GM12878 (cell line): Measurements from ENCODE around the gene AP1M1. TPM values are rescaled to one million over a fixed set of nuclear protein-coding genes. Genes with fewer than 3 reads are reported as not detected.

Experiments used
- ATAC-seq: fragments of 200-7000 bp; cut with Tn5 transposase; 3 replicates; pipeline ENCODE4 v1.9.1; 2020; ENCODE audit warnings: mild to moderate bottlenecking, moderate library complexity
- BruUV-seq: library from RNA; stranded (reverse); fragments of 400-500 nt; replicated peaks from 2 replicates; lab custom pipeline; 2021; lab: Mats Ljungman, UMichigan
- CTCF ChIA-PET: fragments of 300-600 bp; sonication (Branson Sonifier 250); formaldehyde crosslinking; extraction: SDS; loops from one replicate; lab custom pipeline; 2021; ENCODE audit warnings: inconsistent platforms; lab: Yijun Ruan, JAX
- POLR2A ChIA-PET: fragments of 350-600 bp; formaldehyde crosslinking; extraction: SDS; loops from one replicate; lab custom pipeline; 2021; ENCODE audit warnings: inconsistent platforms; lab: Charles Lee
- RAD21 ChIA-PET: fragments of 300-600 bp; sonication (Branson Sonifier 250); formaldehyde crosslinking; loops from one replicate; lab custom pipeline; 2023; ENCODE audit warnings: antibody characterized with exemption; ENCODE audit not compliant: unreplicated experiment; lab: Charles Lee
- SMC1A ChIA-PET: fragments of 300-600 bp; sonication (Branson Sonifier 250); formaldehyde crosslinking; loops from one replicate; lab custom pipeline; 2023; ENCODE audit not compliant: unreplicated experiment, uncharacterized antibody; lab: Charles Lee
- DNase-seq: peaks from one replicate; pipeline ENCODE4 v3.0.0-alpha.2; 2011; ENCODE audit warnings: low read depth, low spot score
- FAIRE-seq: peaks from 3 replicates; lab custom pipeline; 2011; peaks lifted over from hg19 to GRCh38; lab: Jason Lieb, UNC
- H2AFZ ChIP-seq: 2 replicates; pipeline ENCODE4 v1.6.0; 2011; ENCODE audit warnings: low read depth, low read length, control low read depth; ENCODE audit not compliant: control insufficient read depth
- H3K27ac ChIP-seq: 2 replicates; pipeline ENCODE4 v1.5.1; 2011; ENCODE audit warnings: control low read depth; ENCODE audit not compliant: control insufficient read depth, insufficient read depth
- H3K27me3 ChIP-seq, 2 experiments: replicated peaks in 1 of 2; 2 replicates each; pipeline versions ENCODE4 v1.6.0 to v1.6.1; 2011; ENCODE audit warnings: low read length in 1 of 2; ENCODE audit not compliant: control insufficient read depth in 2 of 2, insufficient read depth in 2 of 2
- H3K36me3 ChIP-seq, 2 experiments: 2 replicates each; pipeline ENCODE4 v1.5.1; 2011; ENCODE audit warnings: low read length in 1 of 2; ENCODE audit not compliant: control insufficient read depth in 2 of 2, insufficient read depth in 2 of 2
- H3K4me1 ChIP-seq: 2 replicates; pipeline ENCODE4 v1.6.1; 2011; ENCODE audit warnings: mild to moderate bottlenecking, low read length, moderate library complexity, mixed read lengths; ENCODE audit not compliant: control insufficient read depth, insufficient read depth
- H3K4me2 ChIP-seq: 2 replicates; pipeline ENCODE4 v1.6.0; 2011; ENCODE audit warnings: control low read depth; ENCODE audit not compliant: control insufficient read depth, insufficient read depth
- H3K4me3 ChIP-seq: fragments of 200-600 bp; sonication (generic); 2 replicates; pipeline ENCODE4 v1.5.1; 2016
- H3K79me2 ChIP-seq: 2 replicates; pipeline ENCODE4 v1.6.0; 2011; ENCODE audit warnings: low read length; ENCODE audit not compliant: control insufficient read depth, insufficient read depth
- H3K9ac ChIP-seq: 2 replicates; pipeline ENCODE4 v1.8.0; 2011; ENCODE audit warnings: low read length, control low read depth, mixed read lengths; ENCODE audit not compliant: control insufficient read depth, insufficient read depth
- H3K9me3 ChIP-seq: replicated peaks from 3 replicates; pipeline ENCODE4 v1.5.1; 2011; ENCODE audit warnings: mild to moderate bottlenecking, low read length; ENCODE audit not compliant: control insufficient read depth, insufficient read depth
- H4K20me1 ChIP-seq: 2 replicates; pipeline ENCODE4 v1.6.0; 2011; ENCODE audit not compliant: control insufficient read depth, insufficient read depth
- ASH2L ChIP-seq: fragments of 300-600, 200-600 bp; sonication (generic); IDR thresholded peaks from 2 replicates; pipeline ENCODE4 v1.6.1; 2017; ENCODE audit warnings: low read depth, mild to moderate bottlenecking, borderline replicate concordance
- CREB1 ChIP-seq: IDR thresholded peaks from 2 replicates; pipeline ENCODE4 v1.6.1; 2012; ENCODE audit warnings: low read depth, mild to moderate bottlenecking, inconsistent platforms
- EZH2 ChIP-seq: IDR thresholded peaks from 2 replicates; pipeline ENCODE4 v1.6.1; 2012; ENCODE audit warnings: low read depth, mild to moderate bottlenecking, control low read depth, inconsistent platforms, low read length, borderline replicate concordance; ENCODE audit not compliant: control insufficient read depth
- MYB ChIP-seq: fragments of 150-350 bp; IDR thresholded peaks from 2 replicates; pipeline ENCODE4 v1.6.1; 2014; ENCODE audit warnings: mild to moderate bottlenecking, low read depth, low read length, borderline replicate concordance
- NR2F1 ChIP-seq: fragments of 450-650 bp; conservative IDR thresholded peaks from 2 replicates; pipeline ENCODE4 v1.6.1; 2017; ENCODE audit warnings: mild to moderate bottlenecking
- PAX5 ChIP-seq: IDR thresholded peaks from 2 replicates; pipeline ENCODE4 v1.6.1; 2011; ENCODE audit warnings: low read depth, low read length, borderline replicate concordance
- WGBS: methylation state at CpG from one replicate; pipeline ENCODE4 v1.1.6; 2016; ENCODE audit warnings: low lambda C conversion rate; ENCODE audit not compliant: insufficient replicate concordance, insufficient coverage; ENCODE audit errors: missing lambda C conversion rate; 5-methylcytosine and 5-hydroxymethylcytosine counted together
- in situ Hi-C: fragments of 300-500 bp; cut with MboI; formaldehyde crosslinking; loops from 9 replicates; pipeline ENCODE4 v1.14.3; 2018; ENCODE audit warnings: mixed read lengths
- intact Hi-C: fragments of 100-400 bp; cut with micrococcal nuclease; formaldehyde crosslinking; loops from one replicate; pipeline ENCODE4 v1.14.2; 2022; ENCODE audit not compliant: unreplicated experiment
- polyA plus RNA-seq, 11 experiments: library from polyadenylated mRNA; depleted of rRNA in 4 of 11; unstranded in 6 of 11; stranded (reverse) in 5 of 11; fragments of >200 nt; fragmentation: Nextera tagmentation in 4 of 11; fragmentation: Illumina TruSeq in 1 of 11; extraction: Ambion mirVana in 4 of 11; extraction: Trizol in 1 of 11; gene quantifications; 1 replicate in 1 of 11; 2 replicates in 10 of 11; pipeline versions ENCODE4 v1.2.1 to v1.2.3, GENCODE V29; 2011 to 2016; ENCODE audit warnings: inconsistent platforms in 2 of 11, missing spikeins in 2 of 11, low read depth in 1 of 11
- total RNA-seq, 4 experiments: library from RNA; depleted of rRNA in 3 of 4; stranded (reverse); fragments of >200 nt in 3 of 4; fragmentation: Illumina TruSeq in 1 of 4; extraction: Trizol in 1 of 4; gene quantifications; 2 replicates each; pipeline versions ENCODE4 v1.2.1 to v1.2.3, GENCODE V29; 2013 to 2021
- TF ChIP-seq, protein P1 (sequence below): IDR thresholded peaks from 2 replicates; pipeline ENCODE4 v1.6.1; 2011; ENCODE audit warnings: mild to moderate bottlenecking, low read depth, low read length, moderate library complexity; ENCODE audit not compliant: insufficient replicate concordance

Gene AP1M1
- total and polyA plus RNA-seq, 10 of the 15 experiments (the other 5 are each of a cell fraction or from before 2014, with no cell fraction given): 1.0 to 116 (median 44.7) TPM

DNA sequence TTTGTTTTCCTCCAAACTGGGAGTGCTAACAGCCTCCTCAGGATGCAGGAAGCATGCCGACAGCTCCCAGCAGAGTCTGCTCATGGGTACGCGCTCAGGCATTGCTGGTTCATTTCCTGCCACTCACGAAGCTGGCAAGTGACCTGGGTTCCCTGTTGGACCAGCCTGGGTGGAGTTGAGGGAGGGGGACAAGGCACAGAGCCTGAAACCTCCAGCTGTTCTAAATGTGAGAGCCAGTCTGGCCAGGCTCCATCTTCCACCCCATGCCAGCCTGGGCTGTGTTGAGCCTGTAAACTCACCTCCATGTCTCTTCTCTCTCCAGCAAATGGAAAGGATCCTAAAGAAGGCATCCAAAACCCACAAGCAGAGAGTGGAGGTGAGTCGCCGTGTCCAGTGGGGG is 7.5 kb upstream of the AP1M1 start (continued):
- no peak for TF ChIP-seq CREB1
- TF ChIP-seq MYB: no peak
- TF ChIP-seq PAX5: no peak
- TF ChIP-seq ASH2L: no peak
- TF ChIP-seq, all 136 proteins: peak for 0

DNA sequence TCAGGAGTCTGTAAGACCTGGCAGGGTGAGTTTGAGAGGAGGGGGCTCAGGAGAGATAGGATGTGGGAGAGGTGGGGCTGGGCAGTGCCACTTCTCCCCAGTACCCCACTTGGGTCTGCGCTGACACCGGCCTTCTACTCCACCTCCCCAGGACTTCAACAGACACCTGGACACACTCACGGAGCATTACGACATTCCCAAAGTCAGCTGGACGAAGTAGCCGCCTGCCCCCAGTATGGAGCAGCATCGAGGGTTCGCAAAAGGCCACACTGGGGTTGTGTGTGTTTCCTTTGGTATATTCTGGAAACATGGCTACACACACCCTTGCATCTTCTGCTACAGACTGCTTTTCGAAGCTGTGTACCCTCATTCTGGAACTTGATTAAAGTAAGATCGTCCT is 7.0 kb upstream of the AP1M1 start:
- 98% methylated on average over 10 of the region's 10 CpGs for WGBS
- H3K9ac ChIP-seq: no peak overlapping the region
- H3K36me3 ChIP-seq: peaks cover 13 to 18% of the 10 kb centered on the region in 2 experiments
- no peaks in the 10 kb centered on the region for H3K9me3 ChIP-seq
- FAIRE-seq: no peak
- RAD21 ChIA-PET: no interaction called here
- H3K4me3 ChIP-seq: no peak overlapping the region
- no TSS peak for BruUV-seq
- H2AFZ ChIP-seq: no peak overlapping the region
- H3K27ac ChIP-seq: no peak overlapping the region
- TF ChIP-seq, protein P1, sequence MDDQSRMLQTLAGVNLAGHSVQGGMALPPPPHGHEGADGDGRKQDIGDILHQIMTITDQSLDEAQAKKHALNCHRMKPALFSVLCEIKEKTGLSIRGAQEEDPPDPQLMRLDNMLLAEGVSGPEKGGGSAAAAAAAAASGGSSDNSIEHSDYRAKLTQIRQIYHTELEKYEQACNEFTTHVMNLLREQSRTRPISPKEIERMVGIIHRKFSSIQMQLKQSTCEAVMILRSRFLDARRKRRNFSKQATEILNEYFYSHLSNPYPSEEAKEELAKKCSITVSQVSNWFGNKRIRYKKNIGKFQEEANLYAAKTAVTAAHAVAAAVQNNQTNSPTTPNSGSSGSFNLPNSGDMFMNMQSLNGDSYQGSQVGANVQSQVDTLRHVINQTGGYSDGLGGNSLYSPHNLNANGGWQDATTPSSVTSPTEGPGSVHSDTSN: no peak
- TF ChIP-seq EZH2 (no peak), NR2F1 (no peak)
- TF ChIP-seq, all 136 proteins: peak for 0
- Histone ChIP-seq H3K4me1 (no peaks in the 10 kb centered on the region), H4K20me1 (no peaks in the 10 kb centered on the region), H3K79me2 (peaks cover 12% of the 10 kb centered on the region), H3K4me2 (no peak overlapping the region), H3K27me3 (no peaks in the 10 kb centered on the region)
- DNase-seq (no peak), ATAC-seq (no peak)
- ChIA-PET POLR2A (no interaction called here), CTCF (no interaction called here), SMC1A (no interaction called here)
- intact Hi-C loops: no loop called here
- in situ Hi-C loops: no loop called here
